Lung (tissue), 12 donors: ENCODE results near the gene DCAF5. TPM values are rescaled to one million over a fixed set of nuclear protein-coding genes. Genes with fewer than 3 reads are reported as not detected.
A peak's percentile ranks its signal among the peaks of the same experiment; 100 is the strongest.

Experiments
- ATAC-seq: fragments of 200-7000 bp; cut with Tn5 transposase; one replicate; pipeline ENCODE4 v1.9.1; 2020; ENCODE audit warnings: moderate number of reproducible peaks; ENCODE audit not compliant: insufficient read depth, low FRiP score
- DNase-seq, 3 donors: peaks; one replicate each; pipeline ENCODE4 v3.0.0-alpha.2; 2013 to 2017
- H3K27ac ChIP-seq, 2 donors: one replicate each; pipeline ENCODE4 v1.5.1; 2013; ENCODE audit warnings: mild to moderate bottlenecking in 2 of 2, moderate library complexity in 2 of 2, control low read depth in 1 of 2, inconsistent platforms in 1 of 2, low read depth in 1 of 2, low read length in 1 of 2
- H3K27me3 ChIP-seq, 3 donors: one replicate each; pipeline ENCODE4 v1.5.1; 2013; ENCODE audit warnings: low read length in 2 of 3; ENCODE audit not compliant: control insufficient read depth in 3 of 3, insufficient read depth in 3 of 3
- H3K36me3 ChIP-seq, 4 donors: one replicate each; pipeline ENCODE4 v1.5.1; 2013; ENCODE audit warnings: low read length in 4 of 4, mild to moderate bottlenecking in 1 of 4, moderate library complexity in 1 of 4; ENCODE audit not compliant: control insufficient read depth in 4 of 4, insufficient read depth in 4 of 4
- H3K4me1 ChIP-seq, 5 donors: one replicate each; pipeline ENCODE4 v1.5.1; 2013; ENCODE audit warnings: low read length in 5 of 5, mild to moderate bottlenecking in 2 of 5, moderate library complexity in 1 of 5; ENCODE audit not compliant: control insufficient read depth in 5 of 5, insufficient read depth in 5 of 5
- H3K4me3 ChIP-seq: one replicate; pipeline ENCODE4 v1.5.1; 2013; ENCODE audit warnings: mild to moderate bottlenecking, control low read depth, moderate library complexity
- H3K9ac ChIP-seq, 2 donors: one replicate each; pipeline ENCODE4 v1.5.1; 2013; ENCODE audit warnings: low read length in 2 of 2, control low read depth in 1 of 2; ENCODE audit not compliant: insufficient read depth in 1 of 2
- H3K9me3 ChIP-seq, 4 donors: one replicate each; pipeline ENCODE4 v1.5.1; 2013; ENCODE audit warnings: low read length in 3 of 4, mild to moderate bottlenecking in 1 of 4, moderate library complexity in 1 of 4; ENCODE audit not compliant: control insufficient read depth in 4 of 4, insufficient read depth in 3 of 4
- WGBS, 2 donors: extraction: QIAGEN DNeasy Blood & Tissue Kit; methylation state at CpG; one replicate each; pipeline ENCODE4 v1.1.7; 2013; 5-methylcytosine and 5-hydroxymethylcytosine counted together
- polyA plus RNA-seq, 2 donors: library from polyadenylated mRNA; stranded (reverse); fragments of 200-250 nt; gene quantifications; one replicate each; pipeline ENCODE4 v1.2.1, GENCODE V29; 2013
- total RNA-seq, 2 donors: library from RNA; depleted of rRNA in 1 of 2; stranded (reverse); fragments of >200 nt in 1 of 2; gene quantifications; one replicate each; pipeline ENCODE4 v1.2.1, GENCODE V29; 2014 to 2021
- TF ChIP-seq, protein P1 (sequence below): IDR thresholded peaks from 2 replicates; pipeline ENCODE4 v1.5.1; 2012; ENCODE audit warnings: mild to moderate bottlenecking; ENCODE audit errors: control extremely low read depth, extremely low read depth
- donor health status: control.
- donor health status: control.
- donor health status: Bipolar disorder and iron deficiency.
- donor health status: healthy.
- donor health status: DM: yes; HTN: yes; CAD: no.

DCAF5 gene
- total and polyA plus RNA-seq, 4 donors: 20.2 to 50.4 (median 31.2) TPM

DNA sequence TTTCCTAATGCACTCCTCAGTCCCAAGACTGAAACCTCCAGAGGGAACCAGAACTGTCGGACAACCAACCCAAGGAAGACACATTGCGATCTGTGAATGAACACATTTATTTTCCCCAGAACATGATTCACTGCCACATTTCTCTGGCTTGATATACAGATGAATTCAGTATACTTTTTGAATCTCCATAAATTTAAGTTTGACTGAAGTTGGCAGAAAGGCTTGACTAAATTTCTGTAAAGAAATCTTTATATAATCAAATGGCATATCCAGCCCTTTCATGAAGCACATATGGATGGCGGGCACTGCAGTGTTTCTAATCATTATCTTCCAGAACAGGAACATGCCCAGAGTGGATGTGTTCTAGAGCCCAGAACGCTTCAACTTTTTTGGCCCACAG is 56.7 kb downstream of the DCAF5 start:
- 97 to 98% methylated on average over 4 of the region's 4 CpGs for WGBS, 2 donors
- DNase-seq: no peak
- no peak overlapping the region for H3K27ac ChIP-seq
- peaks cover 4 to 14% (median 6%) of the 10 kb centered on the region in 5 donors for H3K4me1 ChIP-seq
- no peaks in the 10 kb centered on the region for H3K9me3 ChIP-seq
- H3K27me3 ChIP-seq: no peaks in the 10 kb centered on the region
- H3K4me3 ChIP-seq: no peak overlapping the region
- peaks cover 0 to 17% (median 9%) of the 10 kb centered on the region in 4 donors for H3K36me3 ChIP-seq
- ATAC-seq: no peak
- H3K9ac ChIP-seq: no peak overlapping the region
- TF ChIP-seq, protein P1, sequence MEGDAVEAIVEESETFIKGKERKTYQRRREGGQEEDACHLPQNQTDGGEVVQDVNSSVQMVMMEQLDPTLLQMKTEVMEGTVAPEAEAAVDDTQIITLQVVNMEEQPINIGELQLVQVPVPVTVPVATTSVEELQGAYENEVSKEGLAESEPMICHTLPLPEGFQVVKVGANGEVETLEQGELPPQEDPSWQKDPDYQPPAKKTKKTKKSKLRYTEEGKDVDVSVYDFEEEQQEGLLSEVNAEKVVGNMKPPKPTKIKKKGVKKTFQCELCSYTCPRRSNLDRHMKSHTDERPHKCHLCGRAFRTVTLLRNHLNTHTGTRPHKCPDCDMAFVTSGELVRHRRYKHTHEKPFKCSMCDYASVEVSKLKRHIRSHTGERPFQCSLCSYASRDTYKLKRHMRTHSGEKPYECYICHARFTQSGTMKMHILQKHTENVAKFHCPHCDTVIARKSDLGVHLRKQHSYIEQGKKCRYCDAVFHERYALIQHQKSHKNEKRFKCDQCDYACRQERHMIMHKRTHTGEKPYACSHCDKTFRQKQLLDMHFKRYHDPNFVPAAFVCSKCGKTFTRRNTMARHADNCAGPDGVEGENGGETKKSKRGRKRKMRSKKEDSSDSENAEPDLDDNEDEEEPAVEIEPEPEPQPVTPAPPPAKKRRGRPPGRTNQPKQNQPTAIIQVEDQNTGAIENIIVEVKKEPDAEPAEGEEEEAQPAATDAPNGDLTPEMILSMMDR: no peak

DNA sequence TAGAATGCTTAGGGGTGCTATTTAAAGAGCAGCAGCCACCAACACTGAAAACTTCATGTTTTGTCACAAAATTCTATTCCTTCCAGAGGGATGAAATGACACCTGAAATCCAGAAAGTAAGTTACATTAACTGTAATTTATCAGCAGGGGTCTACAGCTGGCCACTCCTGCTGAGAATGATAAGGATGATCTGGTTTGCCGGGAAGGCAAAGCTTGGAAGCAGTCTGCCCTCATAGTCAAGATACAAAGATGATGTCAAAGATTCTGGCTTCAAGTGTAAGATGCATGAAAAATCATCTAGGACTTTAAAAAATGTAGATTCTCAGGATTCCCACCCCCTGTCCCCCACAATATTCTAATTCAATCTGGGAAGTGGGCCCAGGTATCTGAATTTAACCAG is 58.4 kb downstream of the DCAF5 start:
- ATAC-seq (no peak), DNase-seq (no peak)
- Histone ChIP-seq H3K4me3 (no peak overlapping the region), H3K9ac (no peak overlapping the region), H3K36me3 (peaks cover 4 to 31% (median 13%) of the 10 kb centered on the region in 4 donors), H3K9me3 (no peaks in the 10 kb centered on the region), H3K27ac (peak overlapping the region in 1 of 2 donors; percentile 53), H3K4me1 (peaks cover 4 to 14% (median 6%) of the 10 kb centered on the region in 5 donors), H3K27me3 (no peaks in the 10 kb centered on the region)
- WGBS, 2 donors: 82 to 100% methylated on average over 1 of the region's 1 CpG
- TF ChIP-seq, protein P1: no peak

DNA sequence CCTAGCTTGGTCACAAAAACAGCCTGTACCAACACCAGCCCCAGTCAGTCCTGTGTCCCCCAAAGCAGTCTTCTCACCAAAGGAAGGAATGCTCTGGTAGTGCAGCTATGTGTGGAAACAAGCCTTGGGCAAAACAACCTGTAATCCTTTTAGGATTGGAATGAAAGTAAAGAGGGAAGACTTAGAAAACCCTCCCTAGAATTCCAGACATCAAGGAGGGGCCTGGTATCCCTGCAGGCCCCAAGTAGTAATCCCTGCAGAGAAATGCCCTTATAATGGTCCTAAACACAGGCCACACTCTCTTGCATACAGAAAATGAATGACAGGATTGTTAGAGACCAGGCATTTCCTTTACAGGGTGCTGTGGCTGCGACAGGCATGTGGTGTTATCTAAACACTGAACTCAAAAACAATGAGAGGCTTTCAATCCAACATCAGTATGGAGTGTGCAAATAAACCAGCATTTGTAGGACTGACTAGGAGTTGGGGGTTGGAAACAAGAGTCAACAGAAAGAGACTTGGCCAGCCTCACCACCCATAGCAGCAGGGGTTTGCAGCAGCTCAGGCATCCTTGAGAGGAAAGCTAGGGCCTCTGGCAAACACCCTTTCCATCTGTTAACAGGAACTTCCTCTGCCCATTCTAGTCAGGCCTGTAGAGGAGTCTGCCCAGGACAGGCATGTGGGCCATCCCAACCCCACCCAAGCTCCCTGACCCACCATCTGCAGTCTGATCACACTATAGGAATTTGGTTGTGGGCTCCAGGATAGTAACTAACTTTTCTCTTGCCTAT is 59.1 kb downstream of the DCAF5 start:
- WGBS, 2 donors: 19 to 37% methylated on average over 1 of the region's 1 CpG
- no peaks in the 10 kb centered on the region for H3K27me3 ChIP-seq
- H3K36me3 ChIP-seq: peaks cover 4 to 31% (median 13%) of the 10 kb centered on the region in 4 donors
- H3K9ac ChIP-seq: no peak overlapping the region
- H3K4me1 ChIP-seq: peaks cover 4 to 14% (median 6%) of the 10 kb centered on the region in 5 donors
- ATAC-seq (no peak), DNase-seq (peak; percentile 28 to 65 (median 35))
- H3K27ac ChIP-seq: peak overlapping the region in 1 of 2 donors; percentile 79
- TF ChIP-seq, protein P1: no peak
- no peak overlapping the region for H3K4me3 ChIP-seq
- H3K9me3 ChIP-seq: no peaks in the 10 kb centered on the region
